SU-DHL-6 (cell line): ENCODE data around the gene FRMPD4.

Source experiments
- CTCF ChIP-seq: fragments of 200-600 bp; sonication (generic); IDR thresholded peaks from one replicate; pipeline ENCODE4 v1.5.1; 2017; ENCODE audit warnings: antibody characterized with exemption, mild to moderate bottlenecking, low read length, moderate library complexity; ENCODE audit not compliant: insufficient read depth, poor library complexity, severe bottlenecking
- EZH2phosphoT487 ChIP-seq: fragments of 200-600 bp; sonication (generic), shearing (Covaris generic); conservative IDR thresholded peaks from 2 replicates; pipeline ENCODE4 v1.6.1; 2018; ENCODE audit warnings: mild to moderate bottlenecking, antibody characterized with exemption, low read length, moderate library complexity, mixed read lengths

DNA sequence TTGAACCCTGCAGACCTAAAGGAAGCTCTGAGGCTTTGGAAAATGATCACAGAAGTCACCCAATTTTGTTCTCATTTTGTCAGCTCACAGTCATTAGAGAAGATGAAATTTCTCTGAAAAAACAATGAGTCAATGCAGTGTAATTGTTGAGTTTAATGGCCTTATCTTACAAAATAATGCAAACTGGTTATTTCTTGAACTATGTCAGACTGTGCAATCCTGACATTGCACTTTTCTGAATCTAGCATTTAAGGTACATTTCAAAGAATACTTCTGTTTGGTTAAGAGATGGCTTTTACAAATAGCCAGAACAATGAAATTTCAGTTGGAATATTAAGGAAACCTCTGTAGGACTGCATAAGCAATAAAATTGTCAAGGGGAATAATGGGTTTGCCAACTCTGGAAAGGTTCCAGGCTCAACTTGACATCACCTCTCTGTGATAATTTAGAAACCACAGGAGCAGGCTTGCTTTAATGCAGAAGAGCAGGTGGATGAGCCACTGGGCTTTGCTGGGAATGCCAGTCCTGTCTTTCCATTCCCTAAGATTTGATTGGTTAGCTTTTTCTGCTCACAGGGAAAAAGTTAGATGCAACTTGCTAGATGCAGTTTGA is 222.8 kb downstream of the FRMPD4 start:
- TF ChIP-seq CTCF: no peak
- TF ChIP-seq EZH2phosphoT487: no peak
